GM23248 (cell line): ENCODE data around the gene BOD1.

Source experiments
- EZH2 ChIP-seq: fragments of 200-600 bp; sonication (generic); IDR thresholded peaks from 2 replicates; pipeline ENCODE4 v1.6.1; 2018; ENCODE audit warnings: antibody characterized with exemption, mild to moderate bottlenecking; ENCODE audit not compliant: insufficient read depth, poor library complexity, severe bottlenecking
- EZH2phosphoT487 ChIP-seq: fragments of 200-600 bp; sonication (generic); IDR thresholded peaks from 2 replicates; pipeline ENCODE4 v1.6.1; 2018; ENCODE audit warnings: antibody characterized with exemption, moderate library complexity, mild to moderate bottlenecking, low read depth; ENCODE audit not compliant: insufficient read depth

- no peak for TF ChIP-seq EZH2phosphoT487
- no peak for TF ChIP-seq EZH2
Measured at GRCh38 chr5:173567548-173567947, 48.9 kb downstream of the BOD1 start.
